ENCODE measurements around the gene RPS15. TPM values are rescaled to one million over a fixed set of nuclear protein-coding genes. Genes with fewer than 3 reads are reported as not detected.
A peak's percentile ranks its signal among the peaks of the same experiment; 100 is the strongest.

RPS15 gene
- total RNA-seq, 2 donors from 2014 or later, result 714 to 737 TPM

- ATAC-seq (peak; percentile 73 to 80), DNase-seq (peak; percentile 65)
- intact Hi-C loops (cut with DNase I), result loop anchor here in 1 of 2 donors (10.0 kb wide), 1 partner anchor 126 kb away; the partner anchor contains the start of gene FAM174C
These were observed 37.7 kb upstream of the RPS15 start for GRCh38 chr19:1400281-1401137.

- ATAC-seq, result peak; percentile 77 to 80
- no peak for DNase-seq
- intact Hi-C loops (cut with DNase I), result loop anchor here in 1 of 2 donors (10.0 kb wide), 1 partner anchor 127 kb away; the partner anchor contains the start of gene FAM174C
These were observed 36.9 kb upstream of the RPS15 start, which contains the start of gene GAMT for GRCh38 chr19:1401138-1401888. Gene GAMT, minus strand, starts transcription at chr19:1401542. Its CDS starts 66 bp downstream, at chr19:1401476.

- no peak for ATAC-seq
- intact Hi-C loops (cut with DNase I), result loop anchor here in 1 of 2 donors (10.0 kb wide), 1 partner anchor 127 kb away; the partner anchor contains the start of gene FAM174C
These were observed 36.3 kb upstream of the RPS15 start for GRCh38 chr19:1401889-1402217.

GRCh38 chr19:1402411-1403070, 35.7 kb upstream of the RPS15 start:
- intact Hi-C loops (cut with DNase I), result loop anchor here in 1 of 2 donors (10.0 kb wide), 1 partner anchor 128 kb away; the partner anchor contains the start of gene FAM174C
- no peak for DNase-seq
- no peak for ATAC-seq

More at GRCh38 chr19:1401889-1402217, 36.3 kb upstream of the RPS15 start:
- no peak for DNase-seq

GRCh38 chr19:1406774-1407527, 31.2 kb upstream of the RPS15 start:
- ATAC-seq (peak; percentile 89 to 91), DNase-seq (peak; percentile 99)
- intact Hi-C loops (cut with DNase I), result loop anchor here in 1 of 2 donors (10.0 kb wide), 1 partner anchor 132 kb away; the partner anchor contains the start of gene FAM174C

- DNase-seq (no peak), ATAC-seq (peak; percentile 2 to 6)
- intact Hi-C loops (cut with DNase I), result loop anchor here in 1 of 2 donors (10.0 kb wide), 1 partner anchor 133 kb away; the partner anchor contains the start of gene FAM174C
These were observed 30.5 kb upstream of the RPS15 start, which contains the start of gene DAZAP1 for GRCh38 chr19:1407528-1408299. Gene DAZAP1, plus strand, starts transcription at chr19:1407586. Its CDS starts 188 bp downstream, at chr19:1407774.

- peak; percentile 1 to 20 for ATAC-seq
- intact Hi-C loops (cut with DNase I), result loop anchor here in 1 of 2 donors (10.0 kb wide), 1 partner anchor 134 kb away; the partner anchor contains the start of gene FAM174C
- peak; percentile 77 for DNase-seq
These were observed 29.6 kb upstream of the RPS15 start for GRCh38 chr19:1408300-1409203.

- intact Hi-C loops (cut with DNase I), result loop anchor here in 1 of 2 donors (10.0 kb wide), 1 partner anchor 135 kb away; the partner anchor contains the start of gene FAM174C
- ATAC-seq, result no peak
- no peak for DNase-seq
These were observed 28.8 kb upstream of the RPS15 start for GRCh38 chr19:1409204-1410005.

- ATAC-seq (no peak), DNase-seq (no peak)
- intact Hi-C loops (cut with DNase I), result no loop called here
These were observed 27.9 kb upstream of the RPS15 start for GRCh38 chr19:1410136-1410786.

- ATAC-seq, result no peak
- intact Hi-C loops (cut with DNase I), result no loop called here
- DNase-seq, result no peak
These were observed 27.4 kb upstream of the RPS15 start for GRCh38 chr19:1410789-1411188.

- DNase-seq (peak; percentile 83), ATAC-seq (peak; percentile 11 to 23)
- intact Hi-C loops (cut with DNase I), result no loop called here
These were observed 26.7 kb upstream of the RPS15 start for GRCh38 chr19:1411255-1412191.

GRCh38 chr19:1412323-1412923, 25.8 kb upstream of the RPS15 start:
- intact Hi-C loops (cut with DNase I), result no loop called here
- DNase-seq (no peak), ATAC-seq (no peak)

GRCh38 chr19:1412995-1413800, 25.0 kb upstream of the RPS15 start:
- intact Hi-C loops (cut with DNase I), result no loop called here
- DNase-seq (no peak), ATAC-seq (no peak)

Data from left cardiac atrium (tissue), 4 donors.